Measurements from ENCODE around the gene TSHZ2. TPM values are rescaled to one million over a fixed set of nuclear protein-coding genes. Genes with fewer than 3 reads are reported as not detected.

Gene TSHZ2
- total RNA-seq, 1 experiment from 2014 or later: 0.07 TPM

DNA sequence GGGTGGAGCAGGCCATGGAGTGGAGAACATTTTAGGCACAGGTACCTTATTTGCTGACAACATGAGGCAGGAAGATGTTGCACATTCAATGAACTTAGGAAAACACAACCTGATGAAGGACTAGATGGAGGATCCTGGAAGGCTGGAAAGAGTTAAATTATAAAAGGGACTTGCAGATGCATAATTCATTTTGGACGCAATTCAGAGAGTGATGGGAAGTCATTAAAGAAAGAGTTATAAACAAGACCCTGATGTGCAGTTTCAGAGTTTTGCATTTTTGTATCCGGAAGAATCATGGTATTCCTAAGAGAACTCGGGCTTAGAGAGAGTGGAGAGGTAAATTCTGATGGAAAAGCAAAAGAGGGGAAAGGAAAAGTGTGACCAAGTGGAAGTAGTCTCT, 104.5 kb downstream of the TSHZ2 start:
- no peak overlapping the region for H3K4me3 Mint-ChIP-seq
- no peak overlapping the region for H2BK15ac ChIP-seq (ENCODE audit: low read depth, low read length)
- H3K79me1 ChIP-seq (ENCODE audit: insufficient read depth, low read depth, low read length, poor library complexity, severe bottlenecking): no peaks in the 10 kb centered on the region
- H3K9ac ChIP-seq (ENCODE audit: extremely low read depth, insufficient read length, low read length): no peak overlapping the region
- H2AFZ ChIP-seq (ENCODE audit: low read length): no peak overlapping the region
- H4K20me1 ChIP-seq (ENCODE audit: control insufficient read depth, insufficient read depth, insufficient read length): no peaks in the 10 kb centered on the region
- no peaks in the 10 kb centered on the region for H3K4me1 ChIP-seq (ENCODE audit: insufficient read depth, low read length)
- no peaks in the 10 kb centered on the region for H3K79me2 ChIP-seq (ENCODE audit: insufficient read depth, low read length)
- TF ChIP-seq, protein P1, sequence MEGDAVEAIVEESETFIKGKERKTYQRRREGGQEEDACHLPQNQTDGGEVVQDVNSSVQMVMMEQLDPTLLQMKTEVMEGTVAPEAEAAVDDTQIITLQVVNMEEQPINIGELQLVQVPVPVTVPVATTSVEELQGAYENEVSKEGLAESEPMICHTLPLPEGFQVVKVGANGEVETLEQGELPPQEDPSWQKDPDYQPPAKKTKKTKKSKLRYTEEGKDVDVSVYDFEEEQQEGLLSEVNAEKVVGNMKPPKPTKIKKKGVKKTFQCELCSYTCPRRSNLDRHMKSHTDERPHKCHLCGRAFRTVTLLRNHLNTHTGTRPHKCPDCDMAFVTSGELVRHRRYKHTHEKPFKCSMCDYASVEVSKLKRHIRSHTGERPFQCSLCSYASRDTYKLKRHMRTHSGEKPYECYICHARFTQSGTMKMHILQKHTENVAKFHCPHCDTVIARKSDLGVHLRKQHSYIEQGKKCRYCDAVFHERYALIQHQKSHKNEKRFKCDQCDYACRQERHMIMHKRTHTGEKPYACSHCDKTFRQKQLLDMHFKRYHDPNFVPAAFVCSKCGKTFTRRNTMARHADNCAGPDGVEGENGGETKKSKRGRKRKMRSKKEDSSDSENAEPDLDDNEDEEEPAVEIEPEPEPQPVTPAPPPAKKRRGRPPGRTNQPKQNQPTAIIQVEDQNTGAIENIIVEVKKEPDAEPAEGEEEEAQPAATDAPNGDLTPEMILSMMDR (conservative IDR thresholded peaks at IDR 0.05): no peak
- H2BK20ac ChIP-seq (ENCODE audit: low read depth, low read length, poor library complexity, severe bottlenecking): no peak overlapping the region
- H3K36me3 Mint-ChIP-seq (ENCODE audit: insufficient read depth in 1 of 3, low read depth in 3 of 3): no peaks in the 10 kb centered on the region
- no peak overlapping the region for H3K23ac ChIP-seq (ENCODE audit: insufficient read length, low read depth, low read length)
- no peak overlapping the region for H2BK120ac ChIP-seq (ENCODE audit: low read depth, low read length, poor library complexity, severe bottlenecking)
- no peak overlapping the region for H3K18ac ChIP-seq (ENCODE audit: insufficient read length, low read depth, low read length)
- no CpG with 5 or more reads among the region's 3 CpGs for WGBS (ENCODE audit: extremely low coverage, insufficient read length, low lambda C conversion rate)
- H3K9me3 Mint-ChIP-seq: no peaks in the 10 kb centered on the region
- H3K14ac ChIP-seq (ENCODE audit: insufficient read depth, low read length): no peak overlapping the region
- no peak overlapping the region for H3K56ac ChIP-seq (ENCODE audit: insufficient read length, low read depth, low read length)
- H3K27me3 Mint-ChIP-seq (ENCODE audit: low read depth): no peaks in the 10 kb centered on the region; the same call in 1 of the 2 replicates
- no peak overlapping the region for H2AK5ac ChIP-seq (ENCODE audit: insufficient read length, low read length)
- H3K27ac Mint-ChIP-seq: no peak overlapping the region
- no peaks in the 10 kb centered on the region for H3K9me3 ChIP-seq (ENCODE audit: control insufficient read depth, low read depth, low read length)
- no peaks in the 10 kb centered on the region for H3K23me2 ChIP-seq (ENCODE audit: insufficient read length, low read depth, low read length, poor library complexity, severe bottlenecking)
- H3K4me1 Mint-ChIP-seq: peaks cover 4 to 5% of the 10 kb centered on the region in 2 experiments
- no peak overlapping the region for H4K91ac ChIP-seq (ENCODE audit: insufficient read length, low read depth, low read length)
- H4K5ac ChIP-seq (ENCODE audit: insufficient read length, low read depth, low read length): no peak overlapping the region
- no peak for DNase-seq
- no peak overlapping the region for H3T11ph ChIP-seq (ENCODE audit: low read length)
- H3K4ac ChIP-seq (ENCODE audit: low read depth, low read length): no peak overlapping the region
- no peak overlapping the region for H3K27ac ChIP-seq (ENCODE audit: insufficient read length, low read depth, low read length)
- H2BK12ac ChIP-seq (ENCODE audit: insufficient read length, low read depth, low read length): no peak overlapping the region
- H4K8ac ChIP-seq (replicated peaks; ENCODE audit: insufficient read length, low read depth, low read length): no peak overlapping the region
- H3K27me3 ChIP-seq (ENCODE audit: insufficient read depth, low read length): no peaks in the 10 kb centered on the region
- no peak overlapping the region for H3K4me2 ChIP-seq (ENCODE audit: insufficient read depth, insufficient read length, low read length)
- no peak overlapping the region for H2BK5ac ChIP-seq (ENCODE audit: insufficient read length, low read length)

Data from H9 (cell line).